ENCODE results near the gene C2CD3.

DNA sequence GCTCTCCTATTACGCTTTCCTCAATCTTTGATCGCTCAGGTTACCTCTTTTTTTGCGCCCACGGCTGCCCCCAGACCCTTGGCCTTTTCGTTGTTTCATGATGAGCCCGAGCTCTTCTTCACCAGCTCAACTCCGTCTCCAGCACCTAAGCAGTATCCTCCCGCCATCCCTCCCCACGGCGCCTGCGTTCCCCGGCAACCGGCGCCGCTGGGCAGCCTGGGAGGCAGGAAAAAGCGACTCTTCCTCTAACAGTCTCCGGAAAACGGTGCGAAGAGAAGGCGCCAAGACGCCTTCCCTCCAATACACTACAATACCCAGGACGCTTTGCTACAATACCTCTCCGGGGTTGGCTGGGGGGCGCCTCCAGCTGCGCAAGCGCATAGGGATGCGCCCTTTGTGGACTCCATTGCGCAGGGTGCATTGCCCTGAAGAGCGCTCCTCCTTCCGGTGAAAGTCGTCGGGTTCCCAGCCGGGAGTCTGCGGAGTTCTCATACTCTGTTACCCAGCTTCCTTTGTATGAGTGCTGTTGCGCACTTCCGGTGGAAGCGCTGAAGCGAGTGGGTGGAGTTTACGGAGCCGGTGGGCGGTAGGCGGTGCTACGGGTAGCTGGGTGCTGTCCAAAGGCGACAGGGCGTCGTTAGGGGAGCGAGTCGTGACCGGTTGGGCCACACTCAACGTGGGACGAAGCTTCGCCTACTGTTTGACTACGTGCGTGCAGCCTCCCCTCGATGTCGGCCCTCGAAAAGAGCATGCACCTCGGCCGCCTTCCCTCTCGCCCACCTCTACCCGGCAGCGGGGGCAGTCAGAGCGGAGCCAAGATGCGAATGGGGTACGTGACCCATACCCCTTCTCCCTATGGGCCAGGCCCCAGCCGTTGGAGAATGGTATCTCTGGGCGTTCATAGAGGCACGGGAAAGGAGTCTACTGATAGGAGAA, at the start of gene C2CD3, which contains the start of gene PPME1:
- TF ChIP-seq, protein P1, sequence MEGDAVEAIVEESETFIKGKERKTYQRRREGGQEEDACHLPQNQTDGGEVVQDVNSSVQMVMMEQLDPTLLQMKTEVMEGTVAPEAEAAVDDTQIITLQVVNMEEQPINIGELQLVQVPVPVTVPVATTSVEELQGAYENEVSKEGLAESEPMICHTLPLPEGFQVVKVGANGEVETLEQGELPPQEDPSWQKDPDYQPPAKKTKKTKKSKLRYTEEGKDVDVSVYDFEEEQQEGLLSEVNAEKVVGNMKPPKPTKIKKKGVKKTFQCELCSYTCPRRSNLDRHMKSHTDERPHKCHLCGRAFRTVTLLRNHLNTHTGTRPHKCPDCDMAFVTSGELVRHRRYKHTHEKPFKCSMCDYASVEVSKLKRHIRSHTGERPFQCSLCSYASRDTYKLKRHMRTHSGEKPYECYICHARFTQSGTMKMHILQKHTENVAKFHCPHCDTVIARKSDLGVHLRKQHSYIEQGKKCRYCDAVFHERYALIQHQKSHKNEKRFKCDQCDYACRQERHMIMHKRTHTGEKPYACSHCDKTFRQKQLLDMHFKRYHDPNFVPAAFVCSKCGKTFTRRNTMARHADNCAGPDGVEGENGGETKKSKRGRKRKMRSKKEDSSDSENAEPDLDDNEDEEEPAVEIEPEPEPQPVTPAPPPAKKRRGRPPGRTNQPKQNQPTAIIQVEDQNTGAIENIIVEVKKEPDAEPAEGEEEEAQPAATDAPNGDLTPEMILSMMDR (IDR thresholded peaks at IDR 0.05; ENCODE audit: insufficient read depth, low read depth, low read length), result no peak
- TF ChIP-seq EZH2 (IDR thresholded peaks at IDR 0.05; ENCODE audit: insufficient read depth, low read length), result no peak

All from astrocyte (in vitro differentiated cells and primary cell).